ENCODE data around the gene TMEM255B. TPM values are rescaled to one million over a fixed set of nuclear protein-coding genes. Genes with fewer than 3 reads are reported as not detected.

Gene TMEM255B
- total and polyA plus RNA-seq, 4 donors, result 6.0 to 19.6 (median 14.8) TPM

DNA sequence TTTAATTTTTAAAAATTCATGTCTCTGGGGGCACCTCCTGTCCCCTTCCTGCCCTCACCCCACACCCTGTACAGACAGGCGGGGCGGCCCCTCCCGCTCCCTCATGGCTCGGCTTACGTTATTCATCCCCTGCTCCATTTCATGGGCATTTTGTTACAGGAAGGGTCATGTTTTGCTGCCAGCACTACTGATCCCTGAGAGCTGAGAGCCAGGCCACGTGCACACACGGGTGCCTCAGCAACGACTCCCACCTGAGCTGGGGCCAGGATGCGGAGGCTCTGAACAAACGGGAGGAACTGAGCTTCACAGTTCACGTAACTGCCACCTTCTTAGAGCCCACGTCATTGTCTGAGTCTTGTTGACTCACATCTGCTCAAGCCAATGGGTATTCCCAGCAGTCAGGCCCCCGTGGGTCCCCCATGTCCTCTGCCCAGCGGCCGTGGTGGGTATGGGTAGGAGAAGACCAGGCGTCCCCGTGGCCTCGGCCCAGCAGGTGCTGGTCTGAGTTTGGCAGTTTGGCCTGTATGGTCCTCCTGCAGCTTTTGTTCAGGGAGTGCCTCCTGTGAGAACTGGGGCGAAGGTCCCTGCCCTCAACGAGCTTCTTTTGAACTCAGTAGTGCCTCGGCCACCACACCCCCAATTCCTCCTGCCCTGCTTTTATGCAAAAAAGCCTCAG is 16.4 kb upstream of the TMEM255B start:
- no peak for ATAC-seq (ENCODE audit: insufficient read depth, low FRiP score)
- TF ChIP-seq, protein P1, sequence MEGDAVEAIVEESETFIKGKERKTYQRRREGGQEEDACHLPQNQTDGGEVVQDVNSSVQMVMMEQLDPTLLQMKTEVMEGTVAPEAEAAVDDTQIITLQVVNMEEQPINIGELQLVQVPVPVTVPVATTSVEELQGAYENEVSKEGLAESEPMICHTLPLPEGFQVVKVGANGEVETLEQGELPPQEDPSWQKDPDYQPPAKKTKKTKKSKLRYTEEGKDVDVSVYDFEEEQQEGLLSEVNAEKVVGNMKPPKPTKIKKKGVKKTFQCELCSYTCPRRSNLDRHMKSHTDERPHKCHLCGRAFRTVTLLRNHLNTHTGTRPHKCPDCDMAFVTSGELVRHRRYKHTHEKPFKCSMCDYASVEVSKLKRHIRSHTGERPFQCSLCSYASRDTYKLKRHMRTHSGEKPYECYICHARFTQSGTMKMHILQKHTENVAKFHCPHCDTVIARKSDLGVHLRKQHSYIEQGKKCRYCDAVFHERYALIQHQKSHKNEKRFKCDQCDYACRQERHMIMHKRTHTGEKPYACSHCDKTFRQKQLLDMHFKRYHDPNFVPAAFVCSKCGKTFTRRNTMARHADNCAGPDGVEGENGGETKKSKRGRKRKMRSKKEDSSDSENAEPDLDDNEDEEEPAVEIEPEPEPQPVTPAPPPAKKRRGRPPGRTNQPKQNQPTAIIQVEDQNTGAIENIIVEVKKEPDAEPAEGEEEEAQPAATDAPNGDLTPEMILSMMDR (IDR thresholded peaks at IDR 0.05; ENCODE audit: control extremely low read depth, extremely low read depth), result no peak

DNA sequence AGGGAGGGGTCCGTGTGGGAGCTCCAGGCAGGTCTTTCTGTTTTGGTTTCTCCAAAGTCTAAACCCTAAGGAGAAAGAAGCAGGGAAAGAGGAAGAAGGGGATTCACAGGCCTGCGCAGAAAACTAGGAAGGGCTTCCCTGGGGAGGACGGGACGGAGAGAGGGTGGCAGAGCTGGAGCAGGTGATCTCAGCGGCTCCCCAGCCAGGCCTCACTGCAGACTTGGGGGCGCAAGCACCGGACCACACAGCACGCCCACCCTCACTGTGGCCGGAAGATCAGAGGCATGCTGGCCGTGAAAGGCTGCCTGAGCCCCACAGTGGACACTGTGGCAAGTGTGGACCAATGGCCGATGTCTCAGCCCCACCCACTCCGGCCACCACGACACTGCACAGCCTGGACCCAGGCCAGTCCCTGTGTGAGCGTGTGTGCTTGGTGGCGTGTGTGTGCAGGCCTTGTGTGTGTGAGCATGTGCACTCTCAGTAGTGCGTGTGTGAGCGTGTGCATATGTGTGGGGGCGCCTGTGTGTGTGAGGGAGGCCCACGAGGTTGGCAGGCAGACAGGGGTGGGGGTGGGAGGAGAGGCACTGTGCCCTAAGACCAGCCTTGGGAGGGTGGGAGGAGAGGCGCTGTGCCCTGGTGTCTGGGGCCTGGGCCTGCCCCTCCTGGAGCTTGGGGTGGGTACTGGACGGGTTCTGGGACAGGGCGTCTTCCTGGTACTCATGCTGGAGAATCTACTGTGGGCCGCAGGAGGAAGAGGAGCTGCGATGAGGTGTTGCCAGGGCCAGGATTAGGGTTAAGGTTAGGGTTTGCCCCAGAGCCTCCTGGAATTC is 15.4 kb upstream of the TMEM255B start:
- H3K27me3 ChIP-seq (ENCODE audit: control insufficient read depth in 3 of 3, insufficient read depth in 3 of 3, low read length in 2 of 3), result no peaks in the 10 kb centered on the region
- no peaks in the 10 kb centered on the region for H3K36me3 ChIP-seq (ENCODE audit: control insufficient read depth in 4 of 4, insufficient read depth in 4 of 4, low read length in 4 of 4)
- peaks cover 0 to 7% (median 3%) of the 10 kb centered on the region in 5 donors for H3K4me1 ChIP-seq (ENCODE audit: control insufficient read depth in 5 of 5, insufficient read depth in 5 of 5, low read length in 5 of 5)
- no peak overlapping the region for H3K4me3 ChIP-seq
- DNase-seq, result no peak
- TF ChIP-seq, protein P1 (IDR thresholded peaks at IDR 0.05; ENCODE audit: control extremely low read depth, extremely low read depth), result no peak
- 90% methylated on average over 24 of the region's 24 CpGs for WGBS, 2 donors
- H3K9me3 ChIP-seq (ENCODE audit: control insufficient read depth in 4 of 4, insufficient read depth in 3 of 4, low read length in 3 of 4), result no peaks in the 10 kb centered on the region
- ATAC-seq (ENCODE audit: insufficient read depth, low FRiP score), result no peak
- no peak overlapping the region for H3K27ac ChIP-seq (ENCODE audit: low read depth in 1 of 2, low read length in 1 of 2)
- H3K9ac ChIP-seq (ENCODE audit: insufficient read depth in 1 of 2, low read length in 2 of 2), result no peak overlapping the region

More for the DNA sequence above, 16.4 kb upstream of the TMEM255B start:
- Histone ChIP-seq H3K4me3 (no peak overlapping the region), H3K36me3 (ENCODE audit: control insufficient read depth in 4 of 4, insufficient read depth in 4 of 4, low read length in 4 of 4) (no peaks in the 10 kb centered on the region), H3K4me1 (ENCODE audit: control insufficient read depth in 5 of 5, insufficient read depth in 5 of 5, low read length in 5 of 5) (peaks cover 0 to 7% (median 3%) of the 10 kb centered on the region in 5 donors), H3K27me3 (ENCODE audit: control insufficient read depth in 3 of 3, insufficient read depth in 3 of 3, low read length in 2 of 3) (no peaks in the 10 kb centered on the region), H3K9me3 (ENCODE audit: control insufficient read depth in 4 of 4, insufficient read depth in 3 of 4, low read length in 3 of 4) (no peaks in the 10 kb centered on the region), H3K27ac (ENCODE audit: low read depth in 1 of 2, low read length in 1 of 2) (no peak overlapping the region), H3K9ac (ENCODE audit: insufficient read depth in 1 of 2, low read length in 2 of 2) (no peak overlapping the region)
- 61 to 69% methylated on average over 21 of the region's 21 CpGs for WGBS, 2 donors
- no peak for DNase-seq

DNA sequence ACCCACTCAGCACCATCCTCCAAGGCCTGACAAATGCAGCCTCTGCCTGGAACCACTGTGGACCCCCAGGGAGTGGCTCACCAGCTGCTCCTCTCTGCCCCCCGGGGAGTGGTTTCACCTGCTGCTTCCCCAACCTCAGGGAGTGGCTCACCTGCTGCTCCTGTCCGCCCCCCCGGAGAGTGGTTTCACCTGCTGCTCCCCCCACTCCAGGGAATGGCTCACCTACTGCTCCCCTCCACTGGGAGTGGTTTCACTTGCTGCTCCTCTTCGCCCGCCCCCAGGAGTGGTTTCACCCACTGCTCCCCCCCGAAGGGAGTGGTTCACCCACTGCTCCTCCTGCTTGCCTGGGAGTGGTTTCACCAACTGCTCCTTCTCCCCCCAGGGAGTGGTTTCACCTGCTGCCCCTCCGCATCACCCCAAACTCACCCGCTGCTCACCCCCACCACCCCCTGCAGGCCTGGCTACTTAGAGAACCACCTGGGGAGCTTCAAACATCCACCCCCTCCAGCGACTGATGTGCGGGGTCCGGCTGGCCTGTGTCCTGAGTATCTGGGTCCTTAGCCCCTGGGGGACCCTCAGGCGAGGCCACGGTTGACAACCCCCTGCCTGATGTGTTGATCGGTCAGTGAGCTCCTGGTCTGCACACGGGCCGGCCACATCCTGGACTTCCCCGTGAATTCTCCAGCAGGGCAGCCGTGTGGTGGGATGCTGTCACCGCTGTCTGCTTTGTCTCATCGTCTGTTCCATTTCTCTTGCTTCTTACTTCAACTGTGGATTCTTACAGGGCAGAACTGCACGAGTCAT is 14.6 kb upstream of the TMEM255B start:
- no peak overlapping the region for H3K4me3 ChIP-seq
- 87 to 88% methylated on average over 21 of the region's 21 CpGs for WGBS, 2 donors
- H3K36me3 ChIP-seq (ENCODE audit: control insufficient read depth in 4 of 4, insufficient read depth in 4 of 4, low read length in 4 of 4), result no peaks in the 10 kb centered on the region
- no peaks in the 10 kb centered on the region for H3K27me3 ChIP-seq (ENCODE audit: control insufficient read depth in 3 of 3, insufficient read depth in 3 of 3, low read length in 2 of 3)
- no peak overlapping the region for H3K9ac ChIP-seq (ENCODE audit: insufficient read depth in 1 of 2, low read length in 2 of 2)
- DNase-seq (no peak), ATAC-seq (ENCODE audit: insufficient read depth, low FRiP score) (no peak)
- no peaks in the 10 kb centered on the region for H3K9me3 ChIP-seq (ENCODE audit: control insufficient read depth in 4 of 4, insufficient read depth in 3 of 4, low read length in 3 of 4)
- H3K27ac ChIP-seq (ENCODE audit: low read depth in 1 of 2, low read length in 1 of 2), result no peak overlapping the region
- TF ChIP-seq, protein P1 (IDR thresholded peaks at IDR 0.05; ENCODE audit: control extremely low read depth, extremely low read depth), result no peak
- peaks cover 0 to 7% (median 3%) of the 10 kb centered on the region in 5 donors for H3K4me1 ChIP-seq (ENCODE audit: control insufficient read depth in 5 of 5, insufficient read depth in 5 of 5, low read length in 5 of 5)
